Natural killer cell (primary cell): ENCODE results near the gene IFT43. TPM values are rescaled to one million over a fixed set of nuclear protein-coding genes. Genes with fewer than 3 reads are reported as not detected.

Source experiments
- ATAC-seq, 3 donors: fragments of 150-1000 bp in 2 of 3; fragments of 200-7000 bp in 1 of 3; cut with Tn5 transposase; 1 replicate in 1 of 3; 2 replicates in 2 of 3; pipeline ENCODE4 v1.10.0; 2021; ENCODE audit warnings: mild to moderate bottlenecking in 2 of 3, moderate library complexity in 2 of 3
- DNase-seq, 2 donors: peaks; one replicate each; pipeline versions ENCODE4 v3.0.0 to v3.0.0-alpha.2; 2013 to 2021; ENCODE audit warnings: mixed read lengths in 1 of 2
- H3K27ac ChIP-seq: one replicate; pipeline ENCODE4 v1.5.1; 2013; ENCODE audit warnings: mild to moderate bottlenecking, low read length
- H3K27me3 ChIP-seq: one replicate; pipeline ENCODE4 v1.6.1; 2013; ENCODE audit warnings: low read length; ENCODE audit not compliant: control insufficient read depth, insufficient read depth
- H3K36me3 ChIP-seq: one replicate; pipeline ENCODE4 v1.6.1; 2013; ENCODE audit warnings: low read length; ENCODE audit not compliant: control insufficient read depth, insufficient read depth
- H3K4me1 ChIP-seq: one replicate; pipeline ENCODE4 v1.6.1; 2013; ENCODE audit warnings: low read length; ENCODE audit not compliant: control insufficient read depth, insufficient read depth
- H3K4me3 ChIP-seq: one replicate; pipeline ENCODE4 v1.5.1; 2013; ENCODE audit warnings: low read length
- H3K9me3 ChIP-seq: one replicate; pipeline ENCODE4 v1.6.1; 2013; ENCODE audit warnings: low read length; ENCODE audit not compliant: control insufficient read depth, insufficient read depth
- H3K27ac Mint-ChIP-seq, 2 donors: one replicate each; pipeline ENCODE4 v1.8.0; 2022; ENCODE audit warnings: mild to moderate bottlenecking in 2 of 2, mixed read lengths in 2 of 2, moderate library complexity in 1 of 2
- H3K27me3 Mint-ChIP-seq, 2 donors: one replicate each; pipeline ENCODE4 v1.8.0; 2022; ENCODE audit warnings: low read depth in 2 of 2, mixed read lengths in 2 of 2
- H3K36me3 Mint-ChIP-seq: one replicate; pipeline ENCODE4 v1.8.0; 2022; ENCODE audit warnings: mixed read lengths
- H3K4me1 Mint-ChIP-seq, 2 donors: one replicate each; pipeline ENCODE4 v1.8.0; 2022; ENCODE audit warnings: mixed read lengths in 2 of 2
- H3K4me3 Mint-ChIP-seq: one replicate; pipeline ENCODE4 v1.8.0; 2022; ENCODE audit warnings: mild to moderate bottlenecking, moderate library complexity, mixed read lengths
- H3K9me3 Mint-ChIP-seq, 2 donors: one replicate each; pipeline ENCODE4 v1.8.0; 2022; ENCODE audit warnings: mixed read lengths in 2 of 2
- WGBS: methylation state at CpG from one replicate; pipeline ENCODE4 v1.1.7; 2013; ENCODE audit warnings: missing lambda C conversion rate; ENCODE audit not compliant: insufficient coverage; 5-methylcytosine and 5-hydroxymethylcytosine counted together
- intact Hi-C: fragments of 100-400 bp; cut with micrococcal nuclease; formaldehyde crosslinking; loops from one replicate; pipeline ENCODE4 v1.14.2; 2022
- total RNA-seq, 4 donors: library from RNA; stranded (reverse); fragments of 120-200 nt in 1 of 4; gene quantifications; one replicate each; pipeline versions ENCODE4 v1.2.3 to v1.2.4, GENCODE V29; 2013 to 2022
- TF ChIP-seq, protein P1 (sequence below): fragments of 200-600 bp; IDR thresholded peaks from one replicate; pipeline ENCODE4 v1.8.0; 2022; ENCODE audit warnings: antibody characterized with exemption

Gene IFT43
- total RNA-seq, 3 donors from 2014 or later (not counting 1 experiment from before 2014, with no cell fraction given): 19.0 to 20.8 (median 20.7) TPM

DNA sequence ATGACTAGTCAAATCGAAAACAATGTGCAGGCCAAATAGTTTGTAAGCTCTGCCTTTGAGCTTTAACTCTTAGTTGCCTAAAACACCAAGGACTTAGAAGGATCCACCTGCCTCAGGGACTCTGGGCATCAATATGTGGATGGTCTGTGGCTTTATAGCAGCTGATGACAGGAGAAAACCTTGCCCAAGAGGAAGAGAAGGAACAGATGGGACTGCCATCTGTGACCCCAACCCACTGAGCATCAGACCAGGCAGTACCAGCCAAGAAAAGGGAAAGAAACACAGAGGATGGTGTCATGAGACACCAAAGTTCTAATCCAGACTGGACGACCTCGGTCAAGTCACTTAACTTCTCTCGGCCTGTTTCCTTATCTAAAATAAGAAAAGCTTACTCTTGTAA, 16.4 kb upstream of the IFT43 start:
- Histone ChIP-seq H3K36me3 (no peaks in the 10 kb centered on the region), H3K27ac (no peak overlapping the region), H3K9me3 (no peaks in the 10 kb centered on the region), H3K27me3 (no peaks in the 10 kb centered on the region), H3K4me1 (no peaks in the 10 kb centered on the region), H3K4me3 (no peak overlapping the region)
- H3K4me3 Mint-ChIP-seq: no peak overlapping the region
- H3K36me3 Mint-ChIP-seq: peaks cover 8% of the 10 kb centered on the region
- no peaks in the 10 kb centered on the region for H3K4me1 Mint-ChIP-seq
- intact Hi-C loops: no loop called here
- H3K27ac Mint-ChIP-seq: no peak overlapping the region
- no peak for DNase-seq
- ATAC-seq: no peak
- no peaks in the 10 kb centered on the region for H3K27me3 Mint-ChIP-seq
- 64% methylated on average over 1 of the region's 4 CpGs for WGBS
- TF ChIP-seq, protein P1, sequence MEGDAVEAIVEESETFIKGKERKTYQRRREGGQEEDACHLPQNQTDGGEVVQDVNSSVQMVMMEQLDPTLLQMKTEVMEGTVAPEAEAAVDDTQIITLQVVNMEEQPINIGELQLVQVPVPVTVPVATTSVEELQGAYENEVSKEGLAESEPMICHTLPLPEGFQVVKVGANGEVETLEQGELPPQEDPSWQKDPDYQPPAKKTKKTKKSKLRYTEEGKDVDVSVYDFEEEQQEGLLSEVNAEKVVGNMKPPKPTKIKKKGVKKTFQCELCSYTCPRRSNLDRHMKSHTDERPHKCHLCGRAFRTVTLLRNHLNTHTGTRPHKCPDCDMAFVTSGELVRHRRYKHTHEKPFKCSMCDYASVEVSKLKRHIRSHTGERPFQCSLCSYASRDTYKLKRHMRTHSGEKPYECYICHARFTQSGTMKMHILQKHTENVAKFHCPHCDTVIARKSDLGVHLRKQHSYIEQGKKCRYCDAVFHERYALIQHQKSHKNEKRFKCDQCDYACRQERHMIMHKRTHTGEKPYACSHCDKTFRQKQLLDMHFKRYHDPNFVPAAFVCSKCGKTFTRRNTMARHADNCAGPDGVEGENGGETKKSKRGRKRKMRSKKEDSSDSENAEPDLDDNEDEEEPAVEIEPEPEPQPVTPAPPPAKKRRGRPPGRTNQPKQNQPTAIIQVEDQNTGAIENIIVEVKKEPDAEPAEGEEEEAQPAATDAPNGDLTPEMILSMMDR: no peak
- no peaks in the 10 kb centered on the region for H3K9me3 Mint-ChIP-seq

DNA sequence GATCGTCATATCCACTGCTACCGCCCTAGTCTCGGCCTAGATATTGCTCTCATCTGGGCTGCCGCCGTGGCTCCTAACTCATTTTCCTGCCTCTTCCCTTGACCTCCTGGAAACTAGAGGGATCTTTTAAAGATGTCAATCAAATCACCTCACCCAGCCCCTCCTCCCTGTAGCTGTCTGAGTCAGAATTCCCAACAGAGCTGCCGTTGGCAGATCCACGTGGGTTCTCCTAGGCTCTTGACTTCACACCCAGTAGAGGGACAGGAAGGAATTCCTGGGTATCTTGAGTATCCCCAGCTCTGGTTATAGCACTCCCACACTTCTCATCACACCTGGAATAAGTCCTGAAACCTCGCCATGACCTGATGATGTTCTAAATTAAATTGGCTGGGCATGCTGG, 15.7 kb upstream of the IFT43 start:
- no peak overlapping the region for H3K27ac Mint-ChIP-seq
- DNase-seq: no peak
- H3K4me3 Mint-ChIP-seq: no peak overlapping the region
- Histone ChIP-seq H3K27me3 (no peaks in the 10 kb centered on the region), H3K4me3 (no peak overlapping the region), H3K4me1 (no peaks in the 10 kb centered on the region), H3K27ac (no peak overlapping the region), H3K9me3 (no peaks in the 10 kb centered on the region), H3K36me3 (no peaks in the 10 kb centered on the region)
- no peak for ATAC-seq
- peaks cover 8% of the 10 kb centered on the region for H3K36me3 Mint-ChIP-seq
- intact Hi-C loops: no loop called here
- no peaks in the 10 kb centered on the region for H3K27me3 Mint-ChIP-seq
- 78% methylated on average over 8 of the region's 8 CpGs for WGBS
- H3K9me3 Mint-ChIP-seq: no peaks in the 10 kb centered on the region
- TF ChIP-seq, protein P1: no peak
- no peaks in the 10 kb centered on the region for H3K4me1 Mint-ChIP-seq

DNA sequence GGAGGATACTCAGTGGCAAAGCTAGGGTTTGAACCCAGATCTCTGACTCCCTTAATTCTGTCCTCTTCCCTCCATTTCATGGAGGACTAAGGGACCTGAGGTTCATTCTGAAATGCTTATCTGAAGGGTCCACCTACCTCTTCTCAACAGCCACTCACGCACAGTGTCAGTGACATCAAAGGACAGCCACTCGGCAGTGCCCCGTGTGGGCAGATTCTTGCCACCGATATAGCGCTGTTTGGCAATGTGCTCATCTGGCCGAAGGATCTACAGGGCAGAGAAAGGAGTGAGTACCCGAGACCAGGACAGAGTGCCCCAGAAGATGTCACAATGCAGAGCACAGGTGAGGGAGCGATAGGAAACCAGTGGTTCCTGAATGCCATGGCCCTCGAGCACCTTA, 14.6 kb upstream of the IFT43 start:
- no peak overlapping the region for H3K27ac Mint-ChIP-seq
- no peaks in the 10 kb centered on the region for H3K27me3 Mint-ChIP-seq
- Histone ChIP-seq H3K27me3 (no peaks in the 10 kb centered on the region), H3K36me3 (no peaks in the 10 kb centered on the region), H3K4me3 (no peak overlapping the region), H3K4me1 (no peaks in the 10 kb centered on the region), H3K27ac (no peak overlapping the region), H3K9me3 (no peaks in the 10 kb centered on the region)
- peaks cover 4% of the 10 kb centered on the region for H3K36me3 Mint-ChIP-seq
- no peaks in the 10 kb centered on the region for H3K4me1 Mint-ChIP-seq
- WGBS: 94% methylated on average over 9 of the region's 9 CpGs
- ATAC-seq: no peak
- H3K9me3 Mint-ChIP-seq: no peaks in the 10 kb centered on the region
- H3K4me3 Mint-ChIP-seq: no peak overlapping the region
- DNase-seq: no peak
- intact Hi-C loops: no loop called here
- TF ChIP-seq, protein P1: no peak

DNA sequence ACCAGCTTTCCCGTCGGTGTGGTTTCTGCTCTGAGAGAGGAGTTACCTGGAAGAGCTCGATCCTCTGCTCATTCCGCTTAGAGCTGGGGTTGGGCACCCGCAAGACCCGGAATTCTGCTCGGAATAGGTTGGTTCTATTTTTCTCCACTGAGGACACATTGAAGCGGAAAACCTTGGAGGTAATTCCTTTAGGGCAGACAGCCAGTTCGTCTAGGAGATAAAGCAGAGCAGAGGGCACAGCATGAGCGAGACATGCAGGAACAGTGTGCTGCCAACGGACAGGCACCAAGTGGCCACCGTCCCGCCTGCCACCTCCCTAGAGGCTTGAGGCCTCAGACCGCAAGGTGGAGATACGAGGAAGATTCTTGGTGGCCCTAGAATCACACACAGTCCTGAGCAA, 14.1 kb upstream of the IFT43 start:
- H3K4me1 ChIP-seq: no peaks in the 10 kb centered on the region
- no peaks in the 10 kb centered on the region for H3K9me3 ChIP-seq
- H3K27ac Mint-ChIP-seq: no peak overlapping the region
- H3K36me3 Mint-ChIP-seq: no peaks in the 10 kb centered on the region
- no peak overlapping the region for H3K4me3 ChIP-seq
- no peaks in the 10 kb centered on the region for H3K36me3 ChIP-seq
- H3K27ac ChIP-seq: no peak overlapping the region
- H3K4me3 Mint-ChIP-seq: no peak overlapping the region
- no peaks in the 10 kb centered on the region for H3K4me1 Mint-ChIP-seq
- DNase-seq (no peak), ATAC-seq (no peak)
- TF ChIP-seq, protein P1: no peak
- WGBS: 97% methylated on average over 15 of the region's 15 CpGs
- intact Hi-C loops: no loop called here
- no peaks in the 10 kb centered on the region for H3K9me3 Mint-ChIP-seq
- H3K27me3 Mint-ChIP-seq: no peaks in the 10 kb centered on the region
- no peaks in the 10 kb centered on the region for H3K27me3 ChIP-seq
